Right lobe of liver (tissue), 6 donors: ENCODE measurements around the gene CAST. TPM values are rescaled to one million over a fixed set of nuclear protein-coding genes. Genes with fewer than 3 reads are reported as not detected.

Source experiments
- ATAC-seq, 4 donors: fragments of 200-7000 bp; cut with Tn5 transposase; one replicate each; pipeline ENCODE4 v1.9.1; 2020; ENCODE audit warnings: mild to moderate bottlenecking in 4 of 4, moderate library complexity in 4 of 4
- DNase-seq, 3 donors: peaks; one replicate each; pipeline ENCODE4 v3.0.0-alpha.2; 2020
- H3K27ac ChIP-seq, 3 donors: fragments of 200-600 bp; one replicate each; pipeline ENCODE4 v1.8.0; 2022
- H3K27me3 ChIP-seq, 2 donors: fragments of 200-600 bp; one replicate each; pipeline ENCODE4 v1.8.0; 2022
- H3K36me3 ChIP-seq, 4 donors: fragments of 200-600 bp; sonication (generic) in 1 of 4; one replicate each; pipeline versions ENCODE4 v1.5.1 to v1.8.0; 2017 to 2022; ENCODE audit warnings: control low read depth in 1 of 4
- H3K4me1 ChIP-seq, 4 donors: fragments of 200-600 bp; sonication (generic) in 1 of 4; one replicate each; pipeline versions ENCODE4 v1.5.1 to v1.8.0; 2017 to 2022; ENCODE audit warnings: control low read depth in 1 of 4
- H3K4me3 ChIP-seq, 3 donors: fragments of 200-600 bp; one replicate each; pipeline ENCODE4 v1.8.0; 2022
- H3K9me3 ChIP-seq, 4 donors: fragments of 200-600 bp; sonication (generic) in 1 of 4; one replicate each; pipeline versions ENCODE4 v1.5.1 to v1.8.0; 2017 to 2022; ENCODE audit warnings: control low read depth in 1 of 4
- POLR2A ChIP-seq: fragments of 450-650 bp; IDR thresholded peaks from one replicate; pipeline ENCODE4 v1.6.1; 2017; ENCODE audit warnings: antibody characterized with exemption, mild to moderate bottlenecking
- WGBS: methylation state at CpG from one replicate; pipeline ENCODE4 v1.1.6; 2018; ENCODE audit warnings: low coverage, low lambda C conversion rate; ENCODE audit not compliant: insufficient coverage; ENCODE audit errors: missing lambda C conversion rate; 5-methylcytosine and 5-hydroxymethylcytosine counted together
- intact Hi-C, 2 donors: fragments of 100-400 bp; cut with DNase I; formaldehyde crosslinking; loops; one replicate each; pipeline versions ENCODE4 v1.11.2 to v1.14.1; 2022
- total RNA-seq, 6 experiments: library from RNA; depleted of rRNA in 2 of 6; stranded (reverse); fragments of >200 nt in 2 of 6; fragmentation: NEBNext Ultra II Directional in 3 of 6; extraction: Animal tissue kit (Norgen Biotek cat#: 25700) in 3 of 6; gene quantifications; one replicate each; pipeline versions ENCODE4 v1.1.0 to v1.2.4, GENCODE V29; 2016 to 2023
- TF ChIP-seq, protein P1 (sequence below), 4 donors: fragments of 200-600 bp in 3 of 4; fragments of 450-650 bp in 1 of 4; IDR thresholded peaks; one replicate each; pipeline versions ENCODE4 v1.5.1 to v1.8.0; 2016 to 2022; ENCODE audit warnings: antibody characterized with exemption in 4 of 4, mild to moderate bottlenecking in 2 of 4
- donor health status: DM: no; HTN: yes; CAD: no.
- donor health status: DM: no; HTN: no; CAD: no.
- donor health status: DM: no; HTN: no; CAD: no.
- donor health status: DM: no; HTN: yes; CAD: no.
- donor health status: DM: no; HTN: yes; CAD: no.

The CAST gene
- total RNA-seq, 6 experiments from 2014 or later = 86.8 to 187 (median 123) TPM

DNA sequence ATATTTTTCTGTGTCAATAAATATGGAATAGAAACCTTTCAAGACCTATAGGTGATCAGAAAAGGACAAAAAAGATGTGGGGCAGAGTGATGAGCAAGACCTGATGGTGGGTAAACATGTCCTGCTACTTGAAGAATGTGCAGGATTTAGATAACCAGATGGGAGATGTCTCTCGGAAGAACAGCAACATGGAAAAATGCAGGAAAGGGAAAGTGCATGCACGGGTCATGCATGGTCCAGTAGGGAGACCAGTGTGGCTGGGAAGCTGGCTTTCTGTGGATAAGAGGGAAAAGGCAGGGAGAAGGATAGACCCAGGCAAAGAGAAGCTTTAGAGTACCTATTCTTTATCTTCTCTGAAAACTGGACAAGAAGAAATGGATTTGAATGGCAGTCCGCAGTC, 7.1 kb upstream of the CAST start:
- Histone ChIP-seq H3K27me3 (no peaks in the 10 kb centered on the region), H3K4me3 (no peak overlapping the region), H3K9me3 (no peaks in the 10 kb centered on the region), H3K27ac (no peak overlapping the region), H3K36me3 (no peaks in the 10 kb centered on the region), H3K4me1 (peaks cover 0 to under 1% (median 0%) of the 10 kb centered on the region in 4 donors)
- DNase-seq (no peak), ATAC-seq (no peak)
- intact Hi-C loops = no loop called here
- TF ChIP-seq, protein P1, sequence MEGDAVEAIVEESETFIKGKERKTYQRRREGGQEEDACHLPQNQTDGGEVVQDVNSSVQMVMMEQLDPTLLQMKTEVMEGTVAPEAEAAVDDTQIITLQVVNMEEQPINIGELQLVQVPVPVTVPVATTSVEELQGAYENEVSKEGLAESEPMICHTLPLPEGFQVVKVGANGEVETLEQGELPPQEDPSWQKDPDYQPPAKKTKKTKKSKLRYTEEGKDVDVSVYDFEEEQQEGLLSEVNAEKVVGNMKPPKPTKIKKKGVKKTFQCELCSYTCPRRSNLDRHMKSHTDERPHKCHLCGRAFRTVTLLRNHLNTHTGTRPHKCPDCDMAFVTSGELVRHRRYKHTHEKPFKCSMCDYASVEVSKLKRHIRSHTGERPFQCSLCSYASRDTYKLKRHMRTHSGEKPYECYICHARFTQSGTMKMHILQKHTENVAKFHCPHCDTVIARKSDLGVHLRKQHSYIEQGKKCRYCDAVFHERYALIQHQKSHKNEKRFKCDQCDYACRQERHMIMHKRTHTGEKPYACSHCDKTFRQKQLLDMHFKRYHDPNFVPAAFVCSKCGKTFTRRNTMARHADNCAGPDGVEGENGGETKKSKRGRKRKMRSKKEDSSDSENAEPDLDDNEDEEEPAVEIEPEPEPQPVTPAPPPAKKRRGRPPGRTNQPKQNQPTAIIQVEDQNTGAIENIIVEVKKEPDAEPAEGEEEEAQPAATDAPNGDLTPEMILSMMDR (IDR thresholded peaks at IDR 0.05) = no peak
- TF ChIP-seq POLR2A = no peak
- WGBS = 77% methylated on average over 3 of the region's 3 CpGs

DNA sequence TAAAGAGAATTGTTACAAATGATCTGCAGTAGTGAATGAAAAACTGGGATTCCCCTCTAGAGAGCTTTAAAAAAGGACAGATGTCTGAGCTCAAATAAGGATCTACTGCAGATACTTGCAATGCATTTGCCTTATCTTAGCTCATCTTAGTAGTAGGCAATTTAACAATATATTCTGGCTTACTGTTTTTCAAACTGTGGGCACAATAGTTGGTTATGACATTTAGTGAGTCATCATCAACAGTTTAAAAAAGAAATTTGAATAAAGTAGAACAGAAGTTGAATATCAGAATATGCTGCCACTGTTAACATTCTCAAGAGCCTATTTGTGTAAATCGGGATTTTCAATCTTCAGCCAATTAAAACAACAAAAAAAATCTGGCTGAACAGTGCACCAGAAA, 6.7 kb upstream of the CAST start:
- H3K27me3 ChIP-seq = no peaks in the 10 kb centered on the region
- H3K9me3 ChIP-seq = no peaks in the 10 kb centered on the region
- DNase-seq (no peak), ATAC-seq (no peak)
- H3K4me1 ChIP-seq = no peaks in the 10 kb centered on the region
- H3K4me3 ChIP-seq = no peak overlapping the region
- TF ChIP-seq, protein P1 (IDR thresholded peaks at IDR 0.05) = no peak
- no peak for TF ChIP-seq POLR2A
- no peaks in the 10 kb centered on the region for H3K36me3 ChIP-seq
- H3K27ac ChIP-seq = no peak overlapping the region
- WGBS = 53% methylated on average over 1 of the region's 1 CpG
- intact Hi-C loops = no loop called here

DNA sequence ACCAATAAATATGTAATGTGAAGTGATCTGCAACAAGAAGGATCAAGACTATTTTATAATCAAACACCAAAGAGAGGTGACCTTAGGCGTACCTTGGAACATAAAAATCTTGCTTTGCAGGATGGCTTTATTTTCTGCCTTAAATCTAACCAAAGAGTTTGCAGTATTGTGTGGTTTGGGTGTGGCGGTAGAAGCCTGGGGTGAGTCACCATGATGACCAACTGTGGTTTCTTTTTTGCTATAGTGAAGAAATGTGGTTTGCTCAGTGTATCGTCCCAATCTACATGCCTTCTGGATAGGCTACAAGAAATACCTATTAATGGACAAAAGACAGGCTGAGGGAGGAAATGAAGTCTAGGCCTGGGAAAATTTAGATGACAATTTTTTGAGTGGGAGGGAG, 5.1 kb upstream of the CAST start:
- intact Hi-C loops = no loop called here
- 61% methylated on average over 3 of the region's 3 CpGs for WGBS
- TF ChIP-seq, protein P1 (IDR thresholded peaks at IDR 0.05) = no peak
- Histone ChIP-seq H3K27ac (no peak overlapping the region), H3K27me3 (no peaks in the 10 kb centered on the region), H3K4me1 (no peaks in the 10 kb centered on the region), H3K9me3 (no peaks in the 10 kb centered on the region), H3K4me3 (no peak overlapping the region), H3K36me3 (no peaks in the 10 kb centered on the region)
- peak in 1 of 4 donors; percentile 7 for ATAC-seq
- no peak for DNase-seq

DNA sequence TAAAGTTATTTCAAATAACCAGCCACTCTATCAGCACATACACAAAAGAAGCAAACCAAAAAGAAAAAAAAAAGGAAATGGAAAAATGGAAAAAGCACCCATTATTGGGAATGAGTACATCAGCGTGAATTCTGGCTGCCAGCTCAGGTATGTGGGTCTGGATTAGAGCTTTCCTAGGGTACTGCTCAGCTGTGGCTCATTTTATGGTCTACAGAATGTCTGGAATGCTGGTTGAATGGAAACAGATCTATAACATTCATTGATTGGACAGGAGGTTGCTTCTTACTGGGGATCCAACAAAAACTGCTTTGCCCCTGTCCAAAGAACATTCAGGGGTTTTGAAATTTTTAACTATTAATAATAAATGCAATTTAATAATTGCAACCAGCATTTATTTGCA, 3.9 kb upstream of the CAST start:
- ATAC-seq (no peak), DNase-seq (no peak)
- Histone ChIP-seq H3K4me3 (no peak overlapping the region), H3K27me3 (no peaks in the 10 kb centered on the region), H3K36me3 (no peaks in the 10 kb centered on the region), H3K9me3 (no peaks in the 10 kb centered on the region), H3K4me1 (no peaks in the 10 kb centered on the region), H3K27ac (no peak overlapping the region)
- TF ChIP-seq, protein P1 (IDR thresholded peaks at IDR 0.05) = no peak
- no peak for TF ChIP-seq POLR2A
- 82% methylated on average over 1 of the region's 1 CpG for WGBS
- intact Hi-C loops = no loop called here

DNA sequence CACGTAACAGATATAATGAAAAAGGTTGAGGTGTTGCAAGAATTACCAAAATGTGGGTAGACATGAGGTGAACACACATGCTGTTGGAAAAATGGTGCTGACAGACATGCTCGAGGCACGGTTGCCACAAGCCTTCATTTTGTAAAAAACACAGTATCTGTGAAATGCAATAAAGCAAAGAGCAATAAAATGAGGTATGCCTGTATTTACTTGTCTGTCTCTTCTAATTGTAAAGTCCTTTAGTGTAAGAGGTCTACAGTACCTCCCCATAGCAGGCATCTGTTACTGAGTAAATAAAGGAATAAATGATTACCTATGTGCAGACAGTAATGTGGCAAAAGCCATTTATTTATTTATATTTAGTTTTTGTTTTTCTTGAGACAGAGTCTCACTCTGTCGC, 3.0 kb upstream of the CAST start:
- Histone ChIP-seq H3K9me3 (no peaks in the 10 kb centered on the region), H3K36me3 (no peaks in the 10 kb centered on the region), H3K27me3 (no peaks in the 10 kb centered on the region), H3K27ac (no peak overlapping the region), H3K4me1 (peaks cover 0 to 8% (median 0%) of the 10 kb centered on the region in 4 donors), H3K4me3 (no peak overlapping the region)
- intact Hi-C loops = no loop called here
- ATAC-seq (no peak), DNase-seq (no peak)
- no peak for TF ChIP-seq POLR2A
- TF ChIP-seq, protein P1 (IDR thresholded peaks at IDR 0.05) = no peak
- WGBS = 88% methylated on average over 4 of the region's 4 CpGs
